ENCODE measurements around the gene TMEM14A. TPM values are rescaled to one million over a fixed set of nuclear protein-coding genes. Genes with fewer than 3 reads are reported as not detected.
"Not testable (repeated sequence)": the region's sequence is repeated elsewhere in the genome, so short reads cannot be mapped to it uniquely, and the experiment has no call there.

Gene TMEM14A
- total RNA-seq, 1 experiment from 2014 or later, result 61.3 TPM

GRCh38 chr6:52649536-52650160, 21.3 kb upstream of the TMEM14A start:
- no peaks in the 10 kb centered on the region for H4K20me1 ChIP-seq (ENCODE audit: insufficient read depth, low read depth, low read length)
- no peaks in the 10 kb centered on the region for H3K9me3 ChIP-seq (ENCODE audit: low read length)
- H3K9me2 ChIP-seq (replicated peaks; ENCODE audit: insufficient read depth, low read length), result no peaks in the 10 kb centered on the region
- H3K27me3 ChIP-seq (ENCODE audit: low read length), result no peaks in the 10 kb centered on the region
- no peaks in the 10 kb centered on the region for H3K79me2 ChIP-seq (ENCODE audit: low read length)
- H3K27ac ChIP-seq (ENCODE audit: low read length), result no peak overlapping the region
- H2AFZ ChIP-seq (ENCODE audit: low read length), result no peak overlapping the region
- H3K4me3 ChIP-seq (ENCODE audit: low read length), result no peak overlapping the region
- no peak overlapping the region for H3K9ac ChIP-seq (ENCODE audit: low read length)
- H3K36me3 ChIP-seq (ENCODE audit: insufficient read depth, low read length), result no peaks in the 10 kb centered on the region
- no peak overlapping the region for H3K4me2 ChIP-seq (ENCODE audit: low read depth, low read length, poor library complexity, severe bottlenecking)
- peaks cover 19% of the 10 kb centered on the region for H3K4me1 ChIP-seq (ENCODE audit: low read length)
- DNase-seq, result no peak

- Histone ChIP-seq H3K4me3 (ENCODE audit: low read length) (no peak overlapping the region), H3K36me3 (ENCODE audit: insufficient read depth, low read length) (no peaks in the 10 kb centered on the region), H3K27me3 (ENCODE audit: low read length) (no peaks in the 10 kb centered on the region), H3K9me2 (replicated peaks; ENCODE audit: insufficient read depth, low read length) (no peaks in the 10 kb centered on the region), H3K4me1 (ENCODE audit: low read length) (peaks cover 19% of the 10 kb centered on the region), H3K9ac (ENCODE audit: low read length) (no peak overlapping the region; the same call in 1 of the 2 replicates), H4K20me1 (ENCODE audit: insufficient read depth, low read depth, low read length) (no peaks in the 10 kb centered on the region), H3K4me2 (ENCODE audit: low read depth, low read length, poor library complexity, severe bottlenecking) (no peak overlapping the region), H3K79me2 (ENCODE audit: low read length) (no peaks in the 10 kb centered on the region), H3K27ac (ENCODE audit: low read length) (no peak overlapping the region), H2AFZ (ENCODE audit: low read length) (no peak overlapping the region), H3K9me3 (ENCODE audit: low read length) (no peaks in the 10 kb centered on the region)
- DNase-seq, result no peak
Measured at GRCh38 chr6:52650941-52651340, 20.0 kb upstream of the TMEM14A start.

GRCh38 chr6:52653151-52653550, 17.8 kb upstream of the TMEM14A start:
- H3K36me3 ChIP-seq (ENCODE audit: insufficient read depth, low read length), result no peaks in the 10 kb centered on the region
- H3K4me2 ChIP-seq (ENCODE audit: low read depth, low read length, poor library complexity, severe bottlenecking), result no peak overlapping the region
- H3K9ac ChIP-seq (ENCODE audit: low read length), result no peak overlapping the region
- H2AFZ ChIP-seq (ENCODE audit: low read length), result no peak overlapping the region
- H3K9me2 ChIP-seq (replicated peaks; ENCODE audit: insufficient read depth, low read length), result no peaks in the 10 kb centered on the region
- H3K27ac ChIP-seq (ENCODE audit: low read length), result no peak overlapping the region
- no peaks in the 10 kb centered on the region for H3K27me3 ChIP-seq (ENCODE audit: low read length)
- H3K4me1 ChIP-seq (ENCODE audit: low read length), result peaks cover 15% of the 10 kb centered on the region
- H3K9me3 ChIP-seq (ENCODE audit: low read length), result no peaks in the 10 kb centered on the region
- no peaks in the 10 kb centered on the region for H3K79me2 ChIP-seq (ENCODE audit: low read length)
- H3K4me3 ChIP-seq (ENCODE audit: low read length), result no peak overlapping the region
- DNase-seq, result no peak
- H4K20me1 ChIP-seq (ENCODE audit: insufficient read depth, low read depth, low read length), result no peaks in the 10 kb centered on the region

GRCh38 chr6:52654007-52654406, 16.9 kb upstream of the TMEM14A start:
- Histone ChIP-seq H2AFZ (ENCODE audit: low read length) (no peak overlapping the region), H3K4me2 (ENCODE audit: low read depth, low read length, poor library complexity, severe bottlenecking) (no peak overlapping the region), H3K79me2 (ENCODE audit: low read length) (no peaks in the 10 kb centered on the region), H3K4me3 (ENCODE audit: low read length) (no peak overlapping the region), H3K9me3 (ENCODE audit: low read length) (no peaks in the 10 kb centered on the region), H3K9ac (ENCODE audit: low read length) (no peak overlapping the region), H4K20me1 (ENCODE audit: insufficient read depth, low read depth, low read length) (no peaks in the 10 kb centered on the region), H3K4me1 (ENCODE audit: low read length) (peaks cover 7% of the 10 kb centered on the region), H3K9me2 (replicated peaks; ENCODE audit: insufficient read depth, low read length) (no peaks in the 10 kb centered on the region), H3K27me3 (ENCODE audit: low read length) (no peaks in the 10 kb centered on the region), H3K36me3 (ENCODE audit: insufficient read depth, low read length) (no peaks in the 10 kb centered on the region), H3K27ac (ENCODE audit: low read length) (no peak overlapping the region)
- DNase-seq, result no peak

- H4K20me1 ChIP-seq (ENCODE audit: insufficient read depth, low read depth, low read length), result no peaks in the 10 kb centered on the region
- H3K9me3 ChIP-seq (ENCODE audit: low read length), result no peaks in the 10 kb centered on the region
- no peak overlapping the region for H2AFZ ChIP-seq (ENCODE audit: low read length)
- H3K27ac ChIP-seq (ENCODE audit: low read length), result no peak overlapping the region
- H3K4me1 ChIP-seq (ENCODE audit: low read length), result peaks cover 1% of the 10 kb centered on the region; the same call in 1 of the 2 replicates
- no peaks in the 10 kb centered on the region for H3K27me3 ChIP-seq (ENCODE audit: low read length)
- H3K79me2 ChIP-seq (ENCODE audit: low read length), result no peaks in the 10 kb centered on the region
- H3K4me2 ChIP-seq (ENCODE audit: low read depth, low read length, poor library complexity, severe bottlenecking), result no peak overlapping the region
- no peak overlapping the region for H3K9ac ChIP-seq (ENCODE audit: low read length)
- H3K9me2 ChIP-seq (replicated peaks; ENCODE audit: insufficient read depth, low read length), result no peaks in the 10 kb centered on the region
- no peak for DNase-seq
- no peak overlapping the region for H3K4me3 ChIP-seq (ENCODE audit: low read length)
- H3K36me3 ChIP-seq (ENCODE audit: insufficient read depth, low read length), result no peaks in the 10 kb centered on the region
Measured at GRCh38 chr6:52654592-52654991, 16.3 kb upstream of the TMEM14A start.

- H2AFZ ChIP-seq (ENCODE audit: low read length); H3K9me2 ChIP-seq (replicated peaks; ENCODE audit: insufficient read depth, low read length); H3K27ac ChIP-seq (ENCODE audit: low read length); H3K9ac ChIP-seq (ENCODE audit: low read length); H3K4me1 ChIP-seq (ENCODE audit: low read length); DNase-seq; H3K9me3 ChIP-seq (ENCODE audit: low read length); H3K27me3 ChIP-seq (ENCODE audit: low read length); H3K4me3 ChIP-seq (ENCODE audit: low read length); H3K4me2 ChIP-seq (ENCODE audit: low read depth, low read length, poor library complexity, severe bottlenecking); H3K79me2 ChIP-seq (ENCODE audit: low read length); H4K20me1 ChIP-seq (ENCODE audit: insufficient read depth, low read depth, low read length); H3K36me3 ChIP-seq (ENCODE audit: insufficient read depth, low read length): not testable (repeated sequence)
Measured at GRCh38 chr6:52655941-52656340, 15.0 kb upstream of the TMEM14A start.

- no peaks in the 10 kb centered on the region for H3K9me2 ChIP-seq (replicated peaks; ENCODE audit: insufficient read depth, low read length)
Measured at GRCh38 chr6:52657870-52658269, 13.0 kb upstream of the TMEM14A start.

GRCh38 chr6:52661551-52661950, 9.4 kb upstream of the TMEM14A start:
- Histone ChIP-seq H3K4me1 (ENCODE audit: low read length) (peaks cover 36% of the 10 kb centered on the region), H4K20me1 (ENCODE audit: insufficient read depth, low read depth, low read length) (no peaks in the 10 kb centered on the region), H3K27me3 (ENCODE audit: low read length) (no peaks in the 10 kb centered on the region), H2AFZ (ENCODE audit: low read length) (no peak overlapping the region), H3K9me3 (ENCODE audit: low read length) (no peaks in the 10 kb centered on the region), H3K4me2 (ENCODE audit: low read depth, low read length, poor library complexity, severe bottlenecking) (no peak overlapping the region), H3K9me2 (replicated peaks; ENCODE audit: insufficient read depth, low read length) (no peaks in the 10 kb centered on the region), H3K36me3 (ENCODE audit: insufficient read depth, low read length) (no peaks in the 10 kb centered on the region), H3K27ac (ENCODE audit: low read length) (no peak overlapping the region), H3K79me2 (ENCODE audit: low read length) (no peaks in the 10 kb centered on the region), H3K9ac (ENCODE audit: low read length) (no peak overlapping the region), H3K4me3 (ENCODE audit: low read length) (no peak overlapping the region)
- no peak for DNase-seq

More at GRCh38 chr6:52657870-52658269, 13.0 kb upstream of the TMEM14A start:
- H3K9ac ChIP-seq (ENCODE audit: low read length), result no peak overlapping the region
- H3K4me1 ChIP-seq (ENCODE audit: low read length), result peaks cover 7% of the 10 kb centered on the region
- H3K4me2 ChIP-seq (ENCODE audit: low read depth, low read length, poor library complexity, severe bottlenecking), result no peak overlapping the region
- no peak overlapping the region for H3K4me3 ChIP-seq (ENCODE audit: low read length)
- H3K36me3 ChIP-seq (ENCODE audit: insufficient read depth, low read length), result no peaks in the 10 kb centered on the region
- H3K27me3 ChIP-seq (ENCODE audit: low read length), result no peaks in the 10 kb centered on the region
- H3K79me2 ChIP-seq (ENCODE audit: low read length), result no peaks in the 10 kb centered on the region
- H3K27ac ChIP-seq (ENCODE audit: low read length), result no peak overlapping the region
- no peak for DNase-seq
- no peaks in the 10 kb centered on the region for H3K9me3 ChIP-seq (ENCODE audit: low read length)
- no peaks in the 10 kb centered on the region for H4K20me1 ChIP-seq (ENCODE audit: insufficient read depth, low read depth, low read length)
- no peak overlapping the region for H2AFZ ChIP-seq (ENCODE audit: low read length)

Measured in Karpas-422 (cell line).